ENCODE results near the gene LAMA2.

Gene LAMA2

DNA sequence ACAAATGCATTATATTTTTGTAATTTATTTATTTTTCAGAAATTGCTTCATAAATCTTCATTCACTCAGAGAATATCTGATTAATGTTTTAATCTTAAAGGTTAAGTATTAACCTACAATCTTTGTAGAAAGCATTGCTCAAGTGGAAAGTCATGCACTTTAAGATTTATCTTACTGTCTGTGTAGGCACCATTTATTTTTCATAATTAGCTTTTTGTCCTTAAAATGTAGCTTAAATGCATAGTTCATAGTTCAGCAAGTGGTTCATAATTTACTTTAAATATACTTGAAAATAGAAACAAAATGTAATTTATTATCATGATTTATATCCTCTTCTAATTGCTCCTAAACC lies 397.3 kb downstream of the LAMA2 start:
- no peak for DNase-seq

DNA sequence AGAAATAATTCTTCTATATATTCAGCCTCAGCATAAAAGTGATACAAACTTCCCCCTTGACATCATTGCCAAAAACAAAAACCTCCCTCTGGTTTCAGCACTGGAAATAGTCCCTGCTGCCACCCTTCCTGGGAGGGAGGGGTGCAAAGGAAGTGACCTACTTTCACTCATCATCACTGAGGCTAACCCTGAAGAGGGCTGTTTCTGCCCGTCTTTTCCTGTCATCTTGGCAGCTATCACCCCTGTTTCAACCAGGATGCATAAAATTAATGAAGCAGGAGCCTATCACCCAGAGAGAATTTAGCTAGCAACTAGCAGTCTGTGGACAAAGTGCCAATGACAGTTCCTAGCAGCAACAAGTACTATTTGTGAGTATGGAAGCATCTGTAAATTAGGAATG lies 397.8 kb downstream of the LAMA2 start:
- DNase-seq: no peak

DNA sequence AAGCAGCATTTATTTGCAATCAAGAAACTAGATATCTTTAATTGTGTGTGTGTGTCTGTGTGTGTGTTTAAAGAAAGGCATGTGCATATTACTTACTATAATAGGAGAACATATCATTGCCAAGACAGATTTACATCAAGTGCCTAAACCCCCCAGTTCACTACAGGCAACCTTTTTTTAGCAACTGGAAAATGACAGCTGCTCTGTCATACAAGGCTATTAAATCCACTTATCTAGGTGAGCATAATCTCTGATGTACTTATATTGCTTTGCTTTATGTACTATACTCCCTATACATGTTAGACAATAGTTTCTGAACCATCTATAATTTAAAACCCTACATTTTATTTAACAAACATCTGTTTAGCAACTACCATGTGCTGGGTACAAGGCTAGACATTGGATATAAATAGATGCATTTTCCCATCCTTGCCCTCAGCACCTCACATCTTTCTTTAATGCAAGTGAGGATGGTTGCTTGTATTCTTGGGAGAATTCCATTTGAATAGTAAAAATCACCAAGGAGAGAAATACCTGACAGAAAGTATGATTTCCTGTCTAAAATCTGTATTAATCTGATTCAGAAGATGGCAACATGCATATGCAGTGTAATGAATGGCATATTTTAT lies 398.3 kb downstream of the LAMA2 start:
- DNase-seq: no peak

DNA sequence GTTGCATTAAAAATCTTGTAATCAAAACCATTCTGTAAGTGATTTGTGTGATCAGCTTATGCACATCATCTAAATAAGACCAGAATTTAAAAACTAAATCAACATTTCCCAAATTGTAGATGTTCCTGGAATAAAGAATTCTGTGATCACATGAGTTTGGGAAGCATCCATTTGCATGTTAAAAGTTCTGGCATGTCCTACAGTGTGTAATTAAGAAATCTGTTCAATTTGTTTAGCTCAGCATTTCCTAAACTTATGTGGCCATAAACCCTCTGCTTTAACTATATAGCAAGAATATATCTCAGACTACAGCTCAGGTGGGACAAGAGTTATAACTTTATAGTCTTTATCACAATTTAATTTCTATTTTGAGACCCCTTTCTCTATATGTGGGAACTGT lies 399.1 kb downstream of the LAMA2 start:
- DNase-seq: no peak

DNA sequence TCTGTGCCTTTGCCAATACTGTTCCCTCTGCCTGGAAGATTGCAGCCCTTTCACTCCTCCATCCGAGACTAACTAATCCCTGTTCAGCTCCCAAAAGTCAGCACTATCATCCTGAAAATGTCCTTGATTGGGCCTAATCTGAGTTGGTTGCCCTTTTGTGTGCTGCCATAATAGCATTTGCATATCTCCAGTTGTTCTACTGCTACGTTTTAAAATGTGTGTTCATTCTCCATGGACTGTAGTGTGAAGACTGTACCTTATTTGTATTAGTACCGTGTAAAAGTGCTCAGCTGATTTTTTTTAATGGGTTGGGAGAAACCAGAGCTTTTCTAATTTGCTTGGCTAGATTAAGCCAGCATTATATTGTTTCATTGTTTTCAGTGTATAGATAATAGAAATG lies 401.3 kb downstream of the LAMA2 start:
- no peak for DNase-seq

DNA sequence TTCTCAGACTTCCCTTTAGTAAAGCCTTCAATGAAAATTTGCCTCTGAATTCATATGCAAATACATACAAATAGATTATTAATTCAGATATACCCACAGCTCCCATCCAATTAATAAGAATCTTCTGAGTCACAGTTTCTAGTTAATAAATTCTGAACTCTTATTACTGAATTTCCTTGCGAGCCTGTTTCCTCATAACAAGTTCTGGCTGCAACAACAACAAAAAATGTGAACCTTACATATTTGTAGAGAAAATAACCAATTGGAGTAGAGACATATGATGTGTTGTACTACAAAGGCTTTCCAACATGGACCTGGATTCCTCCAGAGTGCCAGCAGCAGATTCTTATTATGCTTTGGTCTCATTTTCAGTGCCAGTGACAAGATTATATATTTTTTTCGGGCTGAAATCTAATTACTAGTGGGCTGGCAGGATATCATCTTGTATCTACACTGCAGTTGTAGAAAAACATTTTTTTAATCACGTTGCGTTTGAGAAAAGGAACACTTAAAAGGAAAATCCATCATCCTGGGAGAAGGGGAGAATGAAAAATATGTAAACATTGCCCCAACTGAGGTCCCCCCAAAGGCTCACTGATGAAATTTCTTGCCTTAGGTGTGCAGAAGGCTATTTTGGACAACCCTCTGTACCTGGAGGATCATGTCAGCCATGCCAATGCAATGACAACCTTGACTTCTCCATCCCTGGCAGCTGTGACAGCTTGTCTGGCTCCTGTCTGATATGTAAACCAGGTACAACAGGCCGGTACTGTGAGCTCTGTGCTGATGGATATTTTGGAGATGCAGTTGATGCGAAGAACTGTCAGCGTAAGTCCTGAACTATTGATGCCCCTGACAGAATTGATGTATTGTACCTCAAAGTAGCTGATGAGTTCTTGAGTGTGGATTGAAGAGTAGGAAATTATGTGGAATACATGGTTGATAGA lies 404.6 kb downstream of the LAMA2 start:
- no peak for DNase-seq

DNA sequence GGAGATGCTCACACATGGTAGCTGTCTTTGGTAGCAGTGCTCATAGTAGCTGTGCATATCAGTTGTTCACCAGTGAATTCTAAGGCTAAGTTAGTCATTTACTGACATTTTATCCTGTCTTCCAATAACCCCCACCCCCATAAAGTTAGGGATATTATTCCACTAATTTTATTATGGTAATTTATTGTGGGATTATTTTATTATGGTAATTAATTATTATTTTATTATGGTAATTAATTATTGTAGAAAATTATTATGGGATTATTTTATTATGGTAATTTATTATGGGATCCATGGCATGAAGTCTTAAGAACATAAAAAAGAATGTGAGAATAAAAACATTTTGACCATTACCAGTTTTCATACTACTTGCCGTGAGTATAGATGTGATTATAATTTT lies 406.5 kb downstream of the LAMA2 start:
- no peak for DNase-seq

DNA sequence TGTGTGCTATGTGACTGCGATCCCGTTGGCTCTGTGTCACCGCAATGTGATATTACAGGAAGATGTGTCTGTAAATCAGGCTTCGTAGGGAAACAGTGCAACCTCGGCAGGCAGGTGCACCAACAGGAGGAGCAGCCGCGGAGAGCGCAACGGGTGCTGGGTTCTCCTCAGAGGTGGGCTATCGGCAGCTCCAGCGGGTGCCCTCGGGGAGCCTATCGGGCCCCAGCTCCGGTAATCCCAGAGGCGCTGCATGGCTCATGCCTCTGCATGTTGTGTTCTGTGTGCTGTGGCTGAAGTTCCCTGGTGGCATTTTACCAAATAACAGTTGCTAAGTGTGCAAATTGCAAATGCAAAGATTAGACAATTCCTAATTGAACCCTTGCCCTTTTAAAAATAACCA lies 409.9 kb downstream of the LAMA2 start:
- DNase-seq: no peak

DNA sequence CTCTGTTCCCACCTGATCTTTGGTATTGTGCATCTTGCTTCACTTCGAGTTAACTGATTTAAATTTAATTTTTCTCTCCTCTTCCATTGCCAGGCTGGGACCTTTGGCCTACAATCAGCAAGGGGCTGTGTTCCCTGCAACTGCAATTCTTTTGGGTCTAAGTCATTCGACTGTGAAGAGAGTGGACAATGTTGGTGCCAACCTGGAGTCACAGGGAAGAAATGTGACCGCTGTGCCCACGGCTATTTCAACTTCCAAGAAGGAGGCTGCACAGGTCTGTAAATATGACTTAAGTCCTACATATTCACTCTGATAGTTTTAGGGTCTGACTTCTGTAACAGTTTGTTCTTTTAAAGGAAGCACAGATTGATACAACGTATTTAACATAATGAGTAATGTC lies 414.7 kb downstream of the LAMA2 start:
- no peak for DNase-seq

DNA sequence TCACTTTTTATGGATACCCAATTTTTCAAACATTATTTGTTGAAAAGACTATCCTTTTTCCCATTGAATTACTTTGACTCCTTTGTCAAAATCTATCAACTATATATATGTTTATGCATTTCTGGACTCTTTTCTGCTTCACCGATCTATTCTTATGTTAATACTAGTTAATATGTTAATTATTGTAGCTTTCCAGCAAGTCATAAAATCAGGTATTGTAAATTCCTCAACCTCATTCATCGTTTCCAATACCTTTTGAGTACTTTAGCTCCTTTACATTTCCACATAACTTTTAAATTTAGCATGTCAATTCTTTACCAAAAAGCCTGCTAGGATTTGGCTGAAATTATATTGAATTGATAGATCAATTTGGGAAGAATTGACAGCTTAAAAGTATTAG lies 419.7 kb downstream of the LAMA2 start:
- DNase-seq: no peak

DNA sequence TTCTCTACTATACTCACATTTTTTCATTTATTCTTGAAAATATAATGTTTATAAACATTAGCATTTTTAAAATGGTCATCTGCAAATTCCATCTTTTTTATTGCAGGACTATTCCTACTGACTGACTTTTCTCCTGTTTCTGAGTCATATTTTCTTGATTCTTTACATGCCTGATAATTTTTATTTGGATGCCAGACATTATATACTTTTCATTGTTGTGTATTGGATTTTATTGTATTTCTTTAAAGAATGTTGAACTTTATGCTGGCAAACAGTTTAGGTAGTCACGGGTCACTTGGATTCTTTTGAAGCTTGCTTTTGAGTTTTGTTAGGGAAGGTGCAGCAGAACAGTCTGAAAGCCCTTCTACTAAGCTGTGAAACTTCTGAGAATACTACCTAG lies 423.9 kb downstream of the LAMA2 start:
- no peak for DNase-seq

DNA sequence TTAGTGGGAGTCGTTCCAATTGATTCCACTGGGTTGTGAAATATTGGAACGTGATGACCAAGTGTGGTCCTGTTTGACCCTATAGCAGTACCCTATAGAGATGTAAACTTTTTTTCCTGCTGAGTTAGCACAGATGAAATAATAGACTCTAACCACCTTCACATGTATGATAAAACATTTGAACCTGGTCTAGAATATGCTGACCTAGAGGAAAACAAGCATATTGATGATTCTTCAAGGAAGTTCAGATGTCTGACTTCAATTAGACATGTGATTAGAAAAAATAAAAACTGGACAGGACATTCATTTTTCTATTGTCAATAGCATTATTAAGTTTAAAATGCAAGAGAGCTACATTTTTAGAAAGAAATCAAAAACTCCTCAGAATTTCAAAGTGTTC lies 424.9 kb downstream of the LAMA2 start:
- DNase-seq: no peak

DNA sequence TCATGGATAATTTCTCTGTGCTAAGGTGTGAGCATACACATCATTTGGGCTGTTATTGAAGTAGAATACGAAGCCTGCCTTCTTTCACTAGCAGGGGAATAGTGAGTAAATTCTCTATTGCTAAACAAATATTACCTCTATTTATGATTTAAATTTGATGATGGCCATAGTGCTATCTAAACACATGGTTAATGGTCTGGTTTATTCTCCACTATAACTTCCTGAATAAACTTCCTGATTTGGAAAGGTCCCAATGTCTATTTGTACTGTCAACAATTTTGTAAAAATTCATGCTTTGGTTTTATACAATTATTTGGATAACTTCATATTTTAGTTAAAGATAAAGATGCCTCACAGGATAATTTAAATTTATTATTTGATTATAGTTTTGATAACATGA lies 426.2 kb downstream of the LAMA2 start:
- DNase-seq: no peak

DNA sequence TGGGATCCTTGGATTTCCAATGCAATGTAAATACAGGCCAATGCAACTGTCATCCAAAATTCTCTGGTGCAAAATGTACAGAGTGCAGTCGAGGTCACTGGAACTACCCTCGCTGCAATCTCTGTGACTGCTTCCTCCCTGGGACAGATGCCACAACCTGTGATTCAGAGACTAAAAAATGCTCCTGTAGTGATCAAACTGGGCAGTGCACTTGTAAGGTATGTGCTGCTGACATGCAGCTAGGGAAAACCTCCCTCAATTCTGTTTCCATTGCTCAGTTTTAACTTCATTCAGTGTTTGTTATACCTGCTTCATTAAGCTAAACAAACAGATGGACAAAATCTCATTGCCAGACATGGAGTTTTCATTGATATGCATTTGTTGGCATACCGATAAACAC lies 429.9 kb downstream of the LAMA2 start:
- DNase-seq: no peak

DNA sequence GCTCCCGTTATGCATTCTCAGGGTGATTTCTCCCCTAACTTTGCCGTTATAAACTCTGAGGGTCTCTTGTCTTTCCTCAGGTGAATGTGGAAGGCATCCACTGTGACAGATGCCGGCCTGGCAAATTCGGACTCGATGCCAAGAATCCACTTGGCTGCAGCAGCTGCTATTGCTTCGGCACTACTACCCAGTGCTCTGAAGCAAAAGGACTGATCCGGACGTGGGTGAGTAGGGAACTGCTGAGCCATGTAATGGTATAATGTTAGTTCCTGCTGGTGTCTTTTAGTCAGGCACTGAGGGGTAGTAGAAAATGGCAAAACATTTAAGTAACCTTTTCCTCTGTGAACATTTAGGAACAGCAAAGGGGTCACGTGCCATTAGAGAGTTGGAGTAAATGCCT lies 431.6 kb downstream of the LAMA2 start:
- peak; percentile 11 for DNase-seq

DNA sequence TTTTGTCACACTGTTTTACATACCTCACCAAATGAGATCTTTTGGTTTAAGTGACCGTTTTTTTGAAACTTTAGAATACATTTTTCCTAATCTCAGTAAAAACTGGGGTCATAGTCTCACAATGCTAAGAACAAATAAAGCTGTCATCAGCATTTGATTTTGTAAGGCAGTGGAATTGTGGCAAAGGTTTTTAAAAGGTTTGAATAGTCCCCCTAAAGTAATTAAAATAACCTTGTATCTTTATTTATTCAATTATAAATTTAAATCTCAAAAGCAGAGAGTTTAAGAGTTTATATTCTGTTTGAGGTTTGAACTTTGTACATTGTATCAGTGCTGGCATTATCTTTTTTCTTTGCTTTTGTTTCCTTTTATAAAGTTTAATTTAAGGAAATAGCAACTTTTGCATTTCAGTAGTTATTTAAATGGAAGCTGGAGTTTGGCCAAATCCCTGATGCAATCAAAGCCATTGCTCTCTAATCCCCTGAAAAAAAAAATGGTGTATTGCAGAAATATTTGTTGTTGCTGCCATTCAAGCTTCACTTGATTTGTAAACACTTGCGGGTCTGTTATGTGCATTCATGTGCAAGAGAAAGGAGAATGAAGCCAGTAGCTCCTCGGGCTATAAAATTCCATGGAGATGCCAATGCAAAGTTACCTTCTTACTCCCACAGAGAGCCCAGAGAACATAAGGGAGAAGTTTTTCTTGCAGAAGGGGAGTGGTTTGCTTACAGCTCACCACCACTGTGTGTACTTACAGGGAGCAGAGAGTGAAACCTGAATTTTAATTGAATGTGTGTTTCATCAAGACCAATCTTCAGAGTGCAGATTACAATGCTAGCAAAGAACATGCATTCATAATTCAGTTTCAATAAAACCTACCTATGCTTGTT lies 435.2 kb downstream of the LAMA2 start:
- DNase-seq: no peak

DNA sequence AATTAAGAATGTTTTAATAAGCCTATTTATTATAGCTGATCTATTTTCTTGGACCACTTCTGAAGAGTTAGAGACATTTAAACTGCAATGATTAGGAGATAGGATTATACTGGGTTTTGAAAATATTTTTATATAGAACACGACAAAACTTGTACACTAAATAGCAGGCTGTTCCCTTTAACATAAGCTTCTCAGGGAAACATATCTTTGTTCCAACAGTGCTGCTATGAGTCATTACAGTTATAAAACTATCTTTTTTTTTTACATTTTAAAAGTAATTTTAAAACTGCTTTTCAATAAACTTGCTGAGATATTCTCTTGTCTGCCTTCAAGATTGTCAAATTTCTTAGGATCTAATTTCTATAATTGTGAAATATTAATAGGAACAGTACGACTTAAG lies 438.0 kb downstream of the LAMA2 start:
- DNase-seq: no peak

DNA sequence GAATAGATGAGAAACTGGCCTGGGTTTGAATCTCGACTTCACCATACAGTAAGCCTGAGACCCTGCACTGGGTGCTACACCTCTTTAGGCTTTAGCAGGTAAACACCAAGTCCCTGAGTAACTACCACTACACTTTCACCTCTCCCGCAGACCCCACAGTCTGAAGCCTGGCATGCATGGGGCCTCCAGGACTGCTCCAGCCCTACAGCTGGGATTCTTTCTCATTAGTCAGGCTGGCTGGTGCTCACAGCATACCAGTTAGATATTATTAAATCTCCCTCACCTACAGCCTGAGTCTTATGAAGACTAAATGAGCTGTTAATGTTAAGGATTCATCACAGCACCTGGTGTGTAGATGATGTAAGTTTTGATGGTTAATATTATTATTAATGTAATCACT lies 438.4 kb downstream of the LAMA2 start:
- DNase-seq: no peak

DNA sequence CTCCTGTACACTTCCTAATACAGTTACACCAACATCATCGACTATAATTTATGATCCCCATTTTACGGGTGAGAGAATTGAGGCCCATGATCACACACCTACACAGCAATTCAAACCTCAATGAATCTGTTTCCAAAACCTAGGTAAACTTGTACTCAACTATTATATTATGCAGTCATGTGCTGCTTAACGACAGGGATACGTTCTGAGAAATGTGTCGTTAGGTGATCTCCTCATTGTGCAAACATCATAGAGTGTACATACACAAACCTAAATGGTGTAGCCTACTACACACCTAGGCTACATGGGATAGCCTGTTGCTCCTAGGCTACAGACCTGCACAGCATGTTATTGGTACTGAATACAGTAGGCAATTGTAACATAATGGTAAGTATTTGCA lies 441.4 kb downstream of the LAMA2 start:
- no peak for DNase-seq

DNA sequence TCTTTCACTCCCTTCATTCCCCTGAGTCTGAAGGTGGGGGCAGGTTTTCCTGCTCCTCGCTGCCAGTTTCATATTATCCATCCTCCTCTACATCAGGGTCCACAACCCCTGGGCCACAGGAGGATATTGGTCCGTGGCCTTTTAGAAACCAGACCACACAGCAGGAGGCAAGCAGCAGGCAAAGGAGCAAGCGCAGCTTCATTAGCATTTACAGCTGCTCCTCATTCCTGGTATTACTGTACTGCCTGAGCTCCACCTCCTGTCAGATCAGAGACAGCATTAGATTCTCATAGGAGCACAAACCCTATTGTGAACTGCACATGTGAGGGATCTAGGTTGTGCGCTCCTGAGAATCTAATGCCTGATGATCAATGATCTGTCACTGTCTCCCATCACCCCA lies 446.7 kb downstream of the LAMA2 start:
- no peak for DNase-seq

DNA sequence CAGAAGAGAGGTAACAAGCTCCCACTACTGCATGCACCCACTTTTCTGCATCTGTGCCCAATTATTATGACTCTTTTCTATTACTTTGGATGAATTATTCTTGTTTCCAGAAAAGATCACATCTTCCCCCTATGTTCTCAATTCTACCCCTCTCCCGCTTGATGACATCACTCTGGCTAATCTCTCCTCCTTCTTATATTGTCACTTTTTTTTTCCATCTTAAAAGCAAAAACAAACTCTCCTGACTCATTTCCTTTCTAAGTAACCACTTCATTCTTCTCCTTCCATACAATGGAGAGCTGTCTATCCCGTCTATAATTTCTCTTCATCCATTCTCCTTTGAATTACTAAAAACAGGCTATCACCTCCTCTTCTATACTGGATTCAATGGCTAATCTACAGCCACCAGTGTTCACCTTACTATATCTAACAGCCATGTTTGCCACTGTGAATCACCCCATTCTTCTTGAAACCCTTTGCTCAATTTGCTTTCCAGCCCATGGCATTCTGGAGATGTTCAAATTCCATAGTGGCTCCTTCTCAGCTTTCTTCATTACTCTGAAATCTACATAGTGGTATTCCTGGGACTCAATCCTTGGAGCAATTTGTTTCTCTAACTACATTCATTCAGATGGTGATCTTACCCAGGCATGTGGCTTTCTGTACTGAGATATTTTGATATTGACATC lies 448.7 kb downstream of the LAMA2 start:
- no peak for DNase-seq

DNA sequence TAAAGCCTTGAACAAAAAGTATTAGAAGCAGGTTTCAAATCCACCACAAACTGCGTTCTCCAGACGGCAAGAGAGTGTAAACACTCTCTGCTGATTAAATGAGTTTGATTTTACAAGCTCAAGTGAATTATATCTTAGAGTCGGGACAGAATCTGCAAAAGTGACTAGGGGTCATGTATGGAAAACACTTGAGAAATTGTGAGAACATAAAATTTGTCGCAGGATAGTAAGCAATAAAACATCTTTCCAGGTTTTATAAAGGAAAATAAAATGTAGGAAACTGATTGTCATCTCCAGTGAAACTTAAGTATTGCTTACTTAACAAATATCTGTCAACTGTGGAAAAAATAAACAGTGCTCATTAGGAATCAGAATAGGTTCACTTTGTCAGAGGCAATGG lies 452.9 kb downstream of the LAMA2 start:
- DNase-seq: no peak

DNA sequence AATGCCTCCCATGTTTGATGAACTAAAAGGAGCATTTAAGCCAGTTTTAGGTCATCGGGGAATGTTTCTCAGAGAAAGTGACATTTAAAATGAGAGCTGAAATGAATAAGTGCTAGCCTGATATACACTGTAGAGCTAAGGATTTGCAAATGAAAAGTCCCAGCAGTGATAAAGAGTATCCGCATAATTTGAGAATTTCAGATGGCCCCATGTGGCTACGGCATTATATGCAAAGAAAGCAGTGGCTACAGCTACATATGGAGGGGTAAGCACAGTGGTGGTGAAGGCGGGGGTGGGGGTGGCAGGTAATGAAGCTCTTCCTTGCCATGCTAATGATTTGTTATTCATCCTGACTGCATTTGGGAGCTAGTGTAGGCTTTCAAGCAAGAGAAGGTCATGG lies 455.7 kb downstream of the LAMA2 start:
- no peak for DNase-seq

Measured in NCI-H2171 treated with DMSO at 0.1 percent for 48 hours (cell line).